Activated T-helper 2 cell treated with anti-CD3 and anti-CD28 coated beads, Interferon-gamma antibody, Interleukin-2, Interleukin-4, amounts not matched to agents 10 μg/mL and 5 μg/mL and 100 μg/mL, durations not matched to agents 14 hours and 24 hours and 36 hours (primary cell): Measurements from ENCODE around the gene GRK4. TPM values are rescaled to one million over a fixed set of nuclear protein-coding genes. Genes with fewer than 3 reads are reported as not detected.

Experiments
- DNase-seq: peaks from one replicate; pipeline ENCODE4 v3.0.0; 2021; ENCODE audit warnings: low spot score
- H3K27ac Mint-ChIP-seq: one replicate; pipeline ENCODE4 v1.8.0; 2021; ENCODE audit warnings: mixed read lengths
- H3K27me3 Mint-ChIP-seq: one replicate; pipeline ENCODE4 v1.8.0; 2021; ENCODE audit warnings: low read depth, mixed read lengths
- H3K36me3 Mint-ChIP-seq: one replicate; pipeline ENCODE4 v1.8.0; 2021; ENCODE audit warnings: low read depth, mixed read lengths
- H3K4me1 Mint-ChIP-seq: one replicate; pipeline ENCODE4 v1.8.0; 2021; ENCODE audit warnings: low read depth, mixed read lengths
- H3K4me3 Mint-ChIP-seq: one replicate; pipeline ENCODE4 v1.8.0; 2021; ENCODE audit warnings: low read depth, mild to moderate bottlenecking, moderate library complexity, mixed read lengths
- H3K9me3 Mint-ChIP-seq: one replicate; pipeline ENCODE4 v1.8.0; 2021; ENCODE audit warnings: mixed read lengths
- intact Hi-C: fragments of 100-400 bp; cut with micrococcal nuclease; formaldehyde crosslinking; loops from one replicate; pipeline ENCODE4 v1.15.1; 2023
- total RNA-seq: library from RNA; stranded (reverse); gene quantifications from 2 replicates; pipeline ENCODE4 v1.2.3, GENCODE V29; 2022

Gene GRK4
- total RNA-seq, 1 donor from 2014 or later = 4.5 TPM

- Mint-ChIP-seq H3K27me3 (peaks cover 15% of the 10 kb centered on the region), H3K9me3 (no peaks in the 10 kb centered on the region), H3K27ac (no peak overlapping the region), H3K4me1 (no peaks in the 10 kb centered on the region), H3K36me3 (no peaks in the 10 kb centered on the region), H3K4me3 (no peak overlapping the region)
- DNase-seq = no peak
- intact Hi-C loops = no loop called here
Observed at GRCh38 chr4:2996415-2996814, 33.0 kb downstream of the GRK4 start.

GRCh38 chr4:3007724-3008123 lies 44.4 kb downstream of the GRK4 start:
- H3K9me3 Mint-ChIP-seq = no peaks in the 10 kb centered on the region
- no peaks in the 10 kb centered on the region for H3K36me3 Mint-ChIP-seq
- H3K4me3 Mint-ChIP-seq = no peak overlapping the region
- no peaks in the 10 kb centered on the region for H3K27me3 Mint-ChIP-seq
- DNase-seq = no peak
- peaks cover 10% of the 10 kb centered on the region for H3K4me1 Mint-ChIP-seq
- H3K27ac Mint-ChIP-seq = no peak overlapping the region
- intact Hi-C loops = no loop called here

DNA sequence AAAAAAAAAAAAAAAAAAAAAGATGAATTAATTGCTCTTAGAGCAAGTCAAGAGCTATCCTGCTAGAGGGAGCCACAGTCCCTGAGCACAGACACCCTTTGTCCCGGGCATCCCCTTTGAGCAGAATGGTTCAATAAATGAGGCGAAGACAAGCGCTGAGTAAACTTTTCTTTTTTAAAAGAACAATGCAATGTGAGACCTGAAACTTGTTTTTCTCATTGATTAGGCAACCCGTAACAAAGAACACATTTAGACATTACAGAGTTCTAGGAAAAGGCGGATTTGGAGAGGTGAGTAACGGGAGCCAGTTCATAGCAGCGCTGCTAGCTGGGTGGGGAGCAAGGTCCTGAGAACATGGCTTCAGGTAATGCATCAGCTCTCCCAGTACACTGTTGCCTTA lies 46.1 kb downstream of the GRK4 start:
- H3K36me3 Mint-ChIP-seq = no peaks in the 10 kb centered on the region
- no peaks in the 10 kb centered on the region for H3K9me3 Mint-ChIP-seq
- H3K27me3 Mint-ChIP-seq = no peaks in the 10 kb centered on the region
- H3K4me1 Mint-ChIP-seq = peaks cover 19% of the 10 kb centered on the region
- intact Hi-C loops = no loop called here
- no peak overlapping the region for H3K4me3 Mint-ChIP-seq
- no peak overlapping the region for H3K27ac Mint-ChIP-seq
- no peak for DNase-seq

- intact Hi-C loops = no loop called here
- Mint-ChIP-seq H3K27me3 (no peaks in the 10 kb centered on the region), H3K4me3 (no peak overlapping the region), H3K27ac (no peak overlapping the region), H3K36me3 (no peaks in the 10 kb centered on the region), H3K4me1 (peaks cover 21% of the 10 kb centered on the region), H3K9me3 (no peaks in the 10 kb centered on the region)
- DNase-seq = no peak
Observed at GRCh38 chr4:3010577-3010976, 47.2 kb downstream of the GRK4 start.

DNA sequence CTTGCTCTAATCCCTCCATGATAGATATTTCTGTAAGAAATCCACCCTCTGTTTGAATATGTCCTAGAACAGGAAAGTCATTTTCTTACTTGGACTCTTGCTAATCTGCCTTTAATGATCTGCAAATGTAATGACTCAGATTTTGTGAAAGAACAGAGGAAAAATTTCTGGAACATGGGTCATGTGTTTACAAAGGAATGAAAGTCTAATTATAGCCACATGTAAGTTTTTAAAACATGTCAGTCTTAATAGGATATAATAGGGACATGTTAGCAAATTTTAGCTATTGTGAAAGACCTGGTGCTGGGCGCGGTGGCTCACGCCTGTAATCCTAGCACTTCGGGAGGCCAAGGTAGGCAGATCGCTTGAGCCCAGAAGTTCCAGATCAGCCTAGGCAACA lies 47.6 kb downstream of the GRK4 start:
- H3K27ac Mint-ChIP-seq = no peak overlapping the region
- no peaks in the 10 kb centered on the region for H3K36me3 Mint-ChIP-seq
- H3K4me3 Mint-ChIP-seq = no peak overlapping the region
- DNase-seq = no peak
- H3K9me3 Mint-ChIP-seq = no peaks in the 10 kb centered on the region
- H3K4me1 Mint-ChIP-seq = peaks cover 21% of the 10 kb centered on the region
- intact Hi-C loops = no loop called here
- H3K27me3 Mint-ChIP-seq = no peaks in the 10 kb centered on the region

- no peak overlapping the region for H3K27ac Mint-ChIP-seq
- no peak for DNase-seq
- no peaks in the 10 kb centered on the region for H3K9me3 Mint-ChIP-seq
- no peaks in the 10 kb centered on the region for H3K27me3 Mint-ChIP-seq
- intact Hi-C loops = no loop called here
- H3K4me3 Mint-ChIP-seq = no peak overlapping the region
- H3K36me3 Mint-ChIP-seq = no peaks in the 10 kb centered on the region
- H3K4me1 Mint-ChIP-seq = peaks cover 21% of the 10 kb centered on the region
Observed at GRCh38 chr4:3011456-3012220, 48.3 kb downstream of the GRK4 start.

GRCh38 chr4:3013323-3013722 lies 50.0 kb downstream of the GRK4 start:
- peaks cover 21% of the 10 kb centered on the region for H3K4me1 Mint-ChIP-seq
- no peaks in the 10 kb centered on the region for H3K36me3 Mint-ChIP-seq
- H3K27me3 Mint-ChIP-seq = peaks cover 2% of the 10 kb centered on the region
- no peaks in the 10 kb centered on the region for H3K9me3 Mint-ChIP-seq
- no peak overlapping the region for H3K4me3 Mint-ChIP-seq
- DNase-seq = no peak
- intact Hi-C loops = no loop called here
- no peak overlapping the region for H3K27ac Mint-ChIP-seq

DNA sequence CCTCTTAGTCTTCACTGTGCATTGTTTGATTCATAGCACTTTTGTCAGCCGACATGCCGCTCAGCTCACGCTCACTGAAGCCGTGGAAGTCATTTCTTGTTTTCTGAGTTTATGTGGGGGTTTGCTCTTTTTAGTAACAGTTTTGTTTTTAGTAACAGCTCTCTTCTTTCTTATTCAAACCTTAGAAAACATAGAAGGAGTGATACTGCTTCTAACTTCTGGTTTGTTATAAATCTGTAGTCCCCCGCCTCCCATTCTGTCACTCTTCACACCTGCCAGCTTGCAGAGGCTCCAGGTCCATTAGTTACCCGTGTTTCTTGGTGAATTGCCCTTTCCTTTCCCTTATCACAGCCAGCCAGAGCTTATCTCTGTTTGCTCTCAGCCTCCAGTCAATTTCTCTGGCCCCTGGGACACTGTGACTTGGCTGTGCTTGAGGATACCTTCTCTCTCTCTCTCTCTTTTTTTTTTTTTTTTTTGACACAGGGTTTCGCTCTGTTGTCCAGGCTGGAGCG lies 50.5 kb downstream of the GRK4 start:
- no peak for DNase-seq
- H3K36me3 Mint-ChIP-seq = no peaks in the 10 kb centered on the region
- H3K27ac Mint-ChIP-seq = peak overlapping the region; percentile 39
- H3K27me3 Mint-ChIP-seq = peaks cover 4% of the 10 kb centered on the region
- intact Hi-C loops = no loop called here
- H3K4me3 Mint-ChIP-seq = no peak overlapping the region
- H3K9me3 Mint-ChIP-seq = no peaks in the 10 kb centered on the region
- H3K4me1 Mint-ChIP-seq = peaks cover 21% of the 10 kb centered on the region

DNA sequence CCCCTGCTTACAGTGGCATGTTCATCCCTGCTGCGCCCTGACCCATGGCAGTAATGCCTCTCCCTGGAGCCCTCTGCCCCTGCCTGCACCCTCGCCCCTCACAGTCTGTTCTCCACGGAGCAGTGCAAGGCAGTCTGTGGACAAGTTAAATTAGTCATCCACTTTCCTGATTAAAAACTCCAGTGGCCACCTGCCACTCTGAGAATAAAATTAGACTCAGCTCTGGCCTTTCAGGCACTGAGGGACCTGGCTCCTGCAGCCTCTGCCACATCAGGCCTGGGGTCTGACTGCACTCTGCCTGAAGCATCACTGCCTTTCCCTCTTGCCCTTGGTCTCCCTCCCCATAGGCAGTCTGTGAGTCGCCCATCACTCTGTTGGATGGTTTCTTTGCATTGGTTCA lies 53.6 kb downstream of the GRK4 start:
- no peak for DNase-seq
- H3K4me1 Mint-ChIP-seq = peaks cover 12% of the 10 kb centered on the region
- H3K4me3 Mint-ChIP-seq = no peak overlapping the region
- no peaks in the 10 kb centered on the region for H3K9me3 Mint-ChIP-seq
- no peaks in the 10 kb centered on the region for H3K36me3 Mint-ChIP-seq
- intact Hi-C loops = no loop called here
- H3K27me3 Mint-ChIP-seq = peaks cover 4% of the 10 kb centered on the region
- H3K27ac Mint-ChIP-seq = no peak overlapping the region

GRCh38 chr4:3017504-3017903 lies 54.1 kb downstream of the GRK4 start:
- H3K36me3 Mint-ChIP-seq = no peaks in the 10 kb centered on the region
- intact Hi-C loops = no loop called here
- H3K4me1 Mint-ChIP-seq = peaks cover 14% of the 10 kb centered on the region
- H3K9me3 Mint-ChIP-seq = no peaks in the 10 kb centered on the region
- H3K27ac Mint-ChIP-seq = no peak overlapping the region
- peaks cover 9% of the 10 kb centered on the region for H3K27me3 Mint-ChIP-seq
- no peak for DNase-seq
- H3K4me3 Mint-ChIP-seq = no peak overlapping the region

DNA sequence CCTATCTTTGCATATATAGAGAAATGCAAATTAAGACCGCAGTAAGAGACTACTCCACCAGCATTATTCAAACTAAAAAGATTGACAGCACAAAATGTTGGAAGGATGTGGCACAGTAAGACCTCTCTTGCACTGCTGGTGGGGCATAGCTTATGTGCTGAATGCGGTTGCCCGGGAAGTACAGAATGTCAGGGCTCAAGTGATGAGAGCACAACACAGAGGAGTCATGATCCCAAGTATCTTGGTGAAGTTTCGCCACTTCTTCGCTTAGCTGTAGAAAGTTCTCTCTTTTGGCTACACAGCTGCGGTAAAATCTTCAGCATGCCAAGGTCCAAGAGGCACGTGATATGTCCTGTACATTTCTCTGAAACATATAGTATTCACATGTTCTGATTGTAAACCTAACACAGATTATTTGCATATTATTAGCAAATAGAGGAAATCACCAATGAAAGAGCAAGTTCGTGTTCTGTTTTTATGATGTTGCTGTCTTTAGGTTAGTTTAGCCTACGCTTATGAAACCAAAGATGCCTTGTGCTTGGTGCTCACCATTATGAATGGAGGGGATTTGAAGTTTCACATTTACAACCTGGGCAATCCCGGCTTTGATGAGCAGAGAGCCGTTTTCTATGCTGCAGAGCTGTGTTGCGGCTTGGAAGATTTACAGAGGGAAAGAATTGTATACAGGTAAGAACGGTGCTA lies 55.9 kb downstream of the GRK4 start:
- intact Hi-C loops = no loop called here
- Mint-ChIP-seq H3K36me3 (no peaks in the 10 kb centered on the region), H3K4me3 (no peak overlapping the region), H3K27me3 (peaks cover 13% of the 10 kb centered on the region), H3K4me1 (peaks cover 5% of the 10 kb centered on the region), H3K9me3 (peaks cover 5% of the 10 kb centered on the region), H3K27ac (no peak overlapping the region)
- DNase-seq = no peak

- intact Hi-C loops = no loop called here
- no peak for DNase-seq
- peaks cover 13% of the 10 kb centered on the region for H3K27me3 Mint-ChIP-seq
- H3K4me3 Mint-ChIP-seq = no peak overlapping the region
- H3K36me3 Mint-ChIP-seq = no peaks in the 10 kb centered on the region
- H3K27ac Mint-ChIP-seq = no peak overlapping the region
- peaks cover 2% of the 10 kb centered on the region for H3K4me1 Mint-ChIP-seq
- peaks cover 5% of the 10 kb centered on the region for H3K9me3 Mint-ChIP-seq
Observed at GRCh38 chr4:3021127-3021526, 57.8 kb downstream of the GRK4 start.

GRCh38 chr4:3021627-3022026 lies 58.3 kb downstream of the GRK4 start:
- Mint-ChIP-seq H3K4me3 (no peak overlapping the region), H3K9me3 (peaks cover 5% of the 10 kb centered on the region), H3K27ac (no peak overlapping the region), H3K36me3 (no peaks in the 10 kb centered on the region), H3K27me3 (peaks cover 13% of the 10 kb centered on the region), H3K4me1 (peaks cover 2% of the 10 kb centered on the region)
- intact Hi-C loops = no loop called here
- no peak for DNase-seq
